ENCODE results near the gene UCP1. TPM values are rescaled to one million over a fixed set of nuclear protein-coding genes. Genes with fewer than 3 reads are reported as not detected.

UCP1 gene
- total RNA-seq, 1 donor from 2014 or later: 0.34 TPM

DNA sequence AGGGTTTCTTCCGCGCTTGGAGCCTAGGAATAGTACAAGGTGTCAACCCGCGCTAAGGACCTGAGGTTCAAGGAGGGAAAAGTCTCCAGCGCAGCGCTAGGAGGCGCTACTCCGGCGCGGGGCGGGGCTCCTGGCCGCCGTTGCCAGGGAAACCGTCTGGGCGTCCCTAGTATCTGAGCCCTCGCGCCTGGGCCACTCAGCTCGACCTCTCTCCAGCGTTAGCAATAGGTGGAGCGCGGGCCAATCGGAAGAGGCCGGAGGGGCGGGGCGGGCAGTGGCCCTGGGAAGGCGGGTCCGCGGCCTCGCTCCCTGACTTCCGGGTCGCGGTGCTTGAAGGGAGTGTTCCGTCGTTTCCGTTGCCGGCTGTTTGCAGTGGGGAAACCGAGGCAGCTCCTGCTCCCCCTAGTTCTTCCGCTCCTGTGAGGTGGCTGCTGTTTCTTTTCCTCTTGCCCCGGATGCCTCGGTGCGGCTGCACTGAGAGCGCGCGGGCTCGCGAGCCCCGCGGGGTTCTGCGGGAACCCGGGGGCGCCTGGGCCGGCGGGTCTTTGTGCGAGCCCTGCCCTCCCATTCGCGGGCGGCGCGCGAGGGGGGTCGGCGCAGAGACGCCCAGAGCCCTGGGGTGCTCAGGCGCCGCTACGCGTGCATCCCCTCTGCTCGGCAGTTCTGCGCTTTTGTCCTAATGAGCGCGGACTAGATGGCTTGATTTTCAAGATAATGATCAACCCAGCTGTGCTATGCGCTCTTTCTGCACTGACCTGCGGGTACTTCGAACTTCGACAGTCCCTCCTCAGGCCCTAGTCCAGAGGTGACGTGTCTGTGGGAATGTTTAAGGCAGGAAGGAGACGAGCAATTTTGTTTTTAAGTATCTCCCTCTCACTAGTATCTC is 44.7 kb downstream of the UCP1 start, which contains the start of gene ELMOD2:
Gene ELMOD2, plus strand, starts transcription at position 312 of the 886 bp plus-strand sequence. CDS start 1,261 bp downstream, outside the sequence.
- H3K27ac Mint-ChIP-seq (ENCODE audit: unreplicated experiment): peak within 1 kb of the TSS; percentile 90
- TF ChIP-seq EZH2 (IDR thresholded peaks at IDR 0.05; ENCODE audit: insufficient read depth, low read length): no peak
- TF ChIP-seq, protein P1, sequence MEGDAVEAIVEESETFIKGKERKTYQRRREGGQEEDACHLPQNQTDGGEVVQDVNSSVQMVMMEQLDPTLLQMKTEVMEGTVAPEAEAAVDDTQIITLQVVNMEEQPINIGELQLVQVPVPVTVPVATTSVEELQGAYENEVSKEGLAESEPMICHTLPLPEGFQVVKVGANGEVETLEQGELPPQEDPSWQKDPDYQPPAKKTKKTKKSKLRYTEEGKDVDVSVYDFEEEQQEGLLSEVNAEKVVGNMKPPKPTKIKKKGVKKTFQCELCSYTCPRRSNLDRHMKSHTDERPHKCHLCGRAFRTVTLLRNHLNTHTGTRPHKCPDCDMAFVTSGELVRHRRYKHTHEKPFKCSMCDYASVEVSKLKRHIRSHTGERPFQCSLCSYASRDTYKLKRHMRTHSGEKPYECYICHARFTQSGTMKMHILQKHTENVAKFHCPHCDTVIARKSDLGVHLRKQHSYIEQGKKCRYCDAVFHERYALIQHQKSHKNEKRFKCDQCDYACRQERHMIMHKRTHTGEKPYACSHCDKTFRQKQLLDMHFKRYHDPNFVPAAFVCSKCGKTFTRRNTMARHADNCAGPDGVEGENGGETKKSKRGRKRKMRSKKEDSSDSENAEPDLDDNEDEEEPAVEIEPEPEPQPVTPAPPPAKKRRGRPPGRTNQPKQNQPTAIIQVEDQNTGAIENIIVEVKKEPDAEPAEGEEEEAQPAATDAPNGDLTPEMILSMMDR (IDR thresholded peaks at IDR 0.05; ENCODE audit: insufficient read depth, low read depth, low read length): peak; percentile 80
- no peak for FAIRE-seq
- peak within 1 kb of the TSS; percentile 91 for H3K4me3 Mint-ChIP-seq (ENCODE audit: unreplicated experiment)
- Histone ChIP-seq H3K27me3 (ENCODE audit: insufficient read depth, low read length) (no peaks in the 10 kb centered on the region), H3K9me3 (ENCODE audit: insufficient read depth, low read depth, low read length) (no peaks in the 10 kb centered on the region), H3K9ac (ENCODE audit: low read length) (peak within 1 kb of the TSS; percentile 88), H4K20me1 (ENCODE audit: insufficient read depth, low read length) (no peaks in the 10 kb centered on the region), H3K4me2 (ENCODE audit: low read length) (peak within 1 kb of the TSS; percentile 91), H3K4me3 (ENCODE audit: insufficient read depth, low read depth, low read length) (peak within 1 kb of the TSS; percentile 79), H3K36me3 (ENCODE audit: insufficient read depth, low read length) (peaks cover 10% of the 10 kb centered on the region), H3K79me2 (ENCODE audit: insufficient read depth, low read length) (peaks cover 19% of the 10 kb centered on the region), H3K4me1 (ENCODE audit: insufficient read depth, low read length) (no peaks in the 10 kb centered on the region), H2AFZ (ENCODE audit: low read depth, low read length) (peak within 1 kb of the TSS; percentile 82), H3K27ac (ENCODE audit: low read depth, low read length) (peak within 1 kb of the TSS; percentile 87)
- DNase-seq (ENCODE audit: low read depth): peak; percentile 90
- H3K36me3 Mint-ChIP-seq (ENCODE audit: low read depth, unreplicated experiment): peaks cover 2% of the 10 kb centered on the region
- H3K4me1 Mint-ChIP-seq (ENCODE audit: low read depth, unreplicated experiment): peaks cover 5% of the 10 kb centered on the region
- H3K27me3 Mint-ChIP-seq (ENCODE audit: low read depth, unreplicated experiment): no peaks in the 10 kb centered on the region
- H3K9me3 Mint-ChIP-seq (ENCODE audit: unreplicated experiment): peaks cover 4% of the 10 kb centered on the region

DNA sequence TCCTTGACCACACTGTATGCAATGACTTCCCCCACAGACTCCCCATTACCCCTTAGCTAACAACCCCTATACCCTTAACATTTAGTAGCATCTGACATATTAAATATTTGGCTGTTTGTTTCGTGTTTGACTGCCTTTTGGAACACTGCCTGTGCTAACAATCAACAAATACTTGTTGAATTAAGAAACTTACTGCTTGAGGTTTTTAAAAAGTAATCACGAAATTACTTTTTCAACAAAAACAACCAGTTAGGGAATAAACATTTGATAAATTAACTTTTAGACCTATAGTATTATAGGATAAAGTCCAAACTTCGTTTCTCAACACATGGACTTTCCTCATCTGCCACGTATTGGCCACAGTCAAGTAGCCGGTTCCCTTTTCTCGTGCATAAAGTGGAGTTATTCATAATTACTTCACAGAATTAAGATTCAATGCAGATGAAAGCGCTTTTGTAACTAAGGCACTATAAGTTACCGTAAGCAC is 45.3 kb downstream of the UCP1 start:
- H3K9ac ChIP-seq (ENCODE audit: low read length): peak overlapping the region; percentile 9
- no peak overlapping the region for H3K27ac Mint-ChIP-seq (ENCODE audit: unreplicated experiment)

More for the DNA sequence above, 45.3 kb downstream of the UCP1 start:
- Histone ChIP-seq H4K20me1 (ENCODE audit: insufficient read depth, low read length) (no peaks in the 10 kb centered on the region), H3K36me3 (ENCODE audit: insufficient read depth, low read length) (peaks cover 7% of the 10 kb centered on the region), H2AFZ (ENCODE audit: low read depth, low read length) (peak overlapping the region; percentile 64), H3K27me3 (ENCODE audit: insufficient read depth, low read length) (no peaks in the 10 kb centered on the region), H3K27ac (ENCODE audit: low read depth, low read length) (no peak overlapping the region), H3K4me2 (ENCODE audit: low read length) (peak overlapping the region; percentile 91), H3K9me3 (ENCODE audit: insufficient read depth, low read depth, low read length) (no peaks in the 10 kb centered on the region), H3K79me2 (ENCODE audit: insufficient read depth, low read length) (peaks cover 19% of the 10 kb centered on the region), H3K4me1 (ENCODE audit: insufficient read depth, low read length) (no peaks in the 10 kb centered on the region), H3K4me3 (ENCODE audit: insufficient read depth, low read depth, low read length) (peak overlapping the region; percentile 79)
- DNase-seq (ENCODE audit: low read depth): peak; percentile 2
- no peak for FAIRE-seq
- Mint-ChIP-seq H3K4me3 (ENCODE audit: unreplicated experiment) (peak overlapping the region; percentile 91), H3K9me3 (ENCODE audit: unreplicated experiment) (peaks cover 4% of the 10 kb centered on the region), H3K4me1 (ENCODE audit: low read depth, unreplicated experiment) (peaks cover 5% of the 10 kb centered on the region), H3K27me3 (ENCODE audit: low read depth, unreplicated experiment) (no peaks in the 10 kb centered on the region), H3K36me3 (ENCODE audit: low read depth, unreplicated experiment) (peaks cover 2% of the 10 kb centered on the region)
- TF ChIP-seq EZH2 (IDR thresholded peaks at IDR 0.05; ENCODE audit: insufficient read depth, low read length): no peak
- TF ChIP-seq, protein P1 (IDR thresholded peaks at IDR 0.05; ENCODE audit: insufficient read depth, low read depth, low read length): no peak

All from astrocyte (in vitro differentiated cells and primary cell).